K562 (cell line): ENCODE results near the gene PIF1. TPM values are rescaled to one million over a fixed set of nuclear protein-coding genes. Genes with fewer than 3 reads are reported as not detected.

Source experiments
- CEBPZ ChIP-seq: fragments of 150-350 bp; IDR thresholded peaks from 2 replicates; pipeline ENCODE4 v1.6.1; 2014; ENCODE audit warnings: low read depth, mild to moderate bottlenecking, low read length, borderline replicate concordance
- CUX1 ChIP-seq: fragments of 200-800 bp; sonication (Bioruptor generic); IDR thresholded peaks from 2 replicates; pipeline ENCODE4 v1.6.1; 2016; ENCODE audit warnings: missing genetic modification characterization, missing compliant biosample characterization
- EGR1 ChIP-seq: fragments of 450-650 bp; conservative IDR thresholded peaks from 2 replicates; pipeline ENCODE4 v1.6.1; 2017; ENCODE audit warnings: mild to moderate bottlenecking
- MLX ChIP-seq, 2 experiments: fragments of 450-650 bp in 1 of 2; sonication (generic) in 1 of 2; formaldehyde crosslinking; conservative IDR thresholded peaks; 2 replicates each; pipeline versions ENCODE4 v1.4.0 to v1.8.1; 2020 to 2022; ENCODE audit warnings: mild to moderate bottlenecking in 1 of 2, missing genetic modification reagents in 1 of 2
- NCOR1 ChIP-seq: fragments of 450-650 bp; IDR thresholded peaks from 2 replicates; pipeline ENCODE4 v1.6.1; 2016; ENCODE audit warnings: mild to moderate bottlenecking, moderate library complexity
- NFRKB ChIP-seq: fragments of 450-650 bp; IDR thresholded peaks from 2 replicates; pipeline ENCODE4 v1.6.1; 2016; ENCODE audit warnings: low read depth
- PATZ1 ChIP-seq: fragments of 250-450 bp; sonication (Bioruptor Pico); IDR thresholded peaks from 2 replicates; pipeline ENCODE4 v1.5.0; 2020; ENCODE audit warnings: mild to moderate bottlenecking, borderline replicate concordance
- RFX7 ChIP-seq: fragments of 250-450 bp; sonication (Bioruptor Pico); IDR thresholded peaks from 2 replicates; pipeline ENCODE4 v1.5.1; 2021; ENCODE audit warnings: mild to moderate bottlenecking
- SETDB1 ChIP-seq: IDR thresholded peaks from one replicate; pipeline ENCODE4 v1.6.1; 2012; ENCODE audit warnings: low read length, control low read depth, inconsistent platforms
- THAP12 ChIP-seq: fragments of 250-450 bp; sonication (Bioruptor Pico); IDR thresholded peaks from 2 replicates; pipeline ENCODE4 v1.9.0; 2021; ENCODE audit warnings: mild to moderate bottlenecking, inconsistent platforms
- ZC3H11A ChIP-seq: IDR thresholded peaks from 2 replicates; pipeline ENCODE4 v1.6.1; 2012; ENCODE audit warnings: low read depth, low read length, improper control_type of control experiment
- polyA plus RNA-seq, 8 experiments: library from polyadenylated mRNA; depleted of rRNA in 4 of 8; stranded (reverse) in 5 of 8; unstranded in 3 of 8; fragments of >200 nt; fragmentation: Nextera tagmentation in 2 of 8; fragmentation: Illumina TruSeq in 1 of 8; extraction: Ambion mirVana in 2 of 8; extraction: Trizol in 1 of 8; gene quantifications; 2 replicates each; pipeline versions ENCODE4 v1.2.1 to v1.2.3, GENCODE V29; 2011 to 2014; ENCODE audit warnings: inconsistent platforms in 1 of 8, missing spikeins in 1 of 8
- total RNA-seq, 7 experiments: library from RNA; depleted of rRNA in 6 of 7; stranded (reverse); fragments of >200 nt in 6 of 7; fragmentation: Illumina TruSeq in 2 of 7; extraction: Trizol in 2 of 7; gene quantifications; 2 replicates each; pipeline versions ENCODE4 v1.2.1 to v1.2.3, GENCODE V29; 2011 to 2021; ENCODE audit warnings: low replicate concordance in 1 of 7

Gene PIF1
- total and polyA plus RNA-seq, 9 of the 15 experiments (the other 6 are each of a cell fraction or from before 2014, with no cell fraction given), result 1.1 to 37.9 (median 11.5) TPM

DNA sequence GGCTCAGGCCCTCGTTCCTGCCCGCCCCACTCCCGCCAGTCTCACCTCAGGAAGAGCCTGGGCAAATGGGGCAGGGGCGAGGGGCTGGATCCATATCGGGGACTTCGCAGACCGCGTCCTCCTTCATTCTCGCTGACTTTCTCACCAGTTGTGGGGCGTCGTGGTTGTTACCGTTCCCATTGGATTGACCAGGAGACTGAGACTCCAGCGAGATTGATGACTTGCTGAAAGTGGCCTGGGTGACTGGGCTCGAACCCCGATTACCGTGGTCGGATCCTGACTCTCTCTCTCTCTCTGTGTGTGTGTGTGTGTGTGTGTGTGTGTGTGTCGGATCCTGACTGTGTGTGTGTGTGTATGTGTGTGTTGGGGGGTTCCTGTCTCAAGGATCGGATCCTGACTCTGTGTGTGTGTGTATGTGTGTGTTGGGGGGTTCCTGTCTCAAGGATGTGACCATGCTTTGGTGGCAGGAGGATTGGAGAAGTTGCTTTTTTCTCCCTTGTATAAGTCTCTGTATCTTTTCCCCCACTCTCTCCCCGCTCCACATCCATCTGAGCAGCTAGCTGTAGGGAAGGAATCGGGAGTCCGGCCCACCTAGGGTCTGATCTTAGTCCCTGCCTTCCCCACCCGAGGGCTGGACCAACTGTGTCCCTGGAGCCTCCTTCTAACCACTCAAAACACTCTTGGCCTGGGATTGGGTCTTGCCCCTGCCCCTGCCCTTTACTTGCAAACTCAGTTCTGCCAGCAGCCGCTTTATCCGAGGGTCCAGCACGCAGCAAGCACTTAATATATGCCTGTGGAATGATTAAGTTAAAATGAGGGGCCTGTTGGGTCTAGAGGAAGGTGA, 16.9 kb upstream of the PIF1 start (continued):
- no peak for TF ChIP-seq CUX1 (CRISPR knock-in tag)
- no peak for TF ChIP-seq THAP12 (CRISPR knock-in tag)
- TF ChIP-seq RFX7 (CRISPR knock-in tag), result no peak
- no peak for TF ChIP-seq PATZ1
- TF ChIP-seq NFRKB, result no peak
- TF ChIP-seq MLX (CRISPR knock-in tag; conservative IDR thresholded peaks at IDR 0.05), result no peak
- no peak for TF ChIP-seq ZC3H11A
- no peak for TF ChIP-seq NCOR1
- no peak for TF ChIP-seq EGR1
- no peak for TF ChIP-seq SETDB1
- no peak for TF ChIP-seq CEBPZ
